SU-DHL-6 (cell line): ENCODE results near the gene NCAPG2.

Experiments used
- EZH2phosphoT487 ChIP-seq: fragments of 200-600 bp; sonication (generic), shearing (Covaris generic); conservative IDR thresholded peaks from 2 replicates; pipeline ENCODE4 v1.6.1; 2018; ENCODE audit warnings: mild to moderate bottlenecking, antibody characterized with exemption, low read length, moderate library complexity, mixed read lengths
- TF ChIP-seq, protein P1 (sequence below): fragments of 200-600 bp; sonication (generic); IDR thresholded peaks from one replicate; pipeline ENCODE4 v1.5.1; 2017; ENCODE audit warnings: antibody characterized with exemption, mild to moderate bottlenecking, low read length, moderate library complexity; ENCODE audit not compliant: insufficient read depth, poor library complexity, severe bottlenecking

DNA sequence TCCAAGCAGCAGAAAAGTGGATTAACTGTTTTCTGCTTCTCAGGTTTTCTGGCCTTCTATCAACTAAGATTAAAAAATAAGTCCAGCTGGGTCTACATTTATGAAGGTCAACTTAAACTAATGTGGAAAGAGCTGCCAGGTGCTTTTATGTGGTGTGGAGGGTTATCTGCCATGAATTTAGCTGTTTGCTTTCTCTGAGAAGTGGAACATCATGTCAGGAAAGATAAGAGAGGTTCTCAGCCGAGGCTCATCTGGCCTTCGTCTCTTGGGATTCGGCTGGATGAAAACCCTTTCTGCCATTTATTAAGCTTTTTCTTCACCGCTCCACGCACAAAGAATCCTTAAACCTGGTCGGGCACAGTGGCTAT is 122.5 kb downstream of the NCAPG2 start:
- TF ChIP-seq, protein P1, sequence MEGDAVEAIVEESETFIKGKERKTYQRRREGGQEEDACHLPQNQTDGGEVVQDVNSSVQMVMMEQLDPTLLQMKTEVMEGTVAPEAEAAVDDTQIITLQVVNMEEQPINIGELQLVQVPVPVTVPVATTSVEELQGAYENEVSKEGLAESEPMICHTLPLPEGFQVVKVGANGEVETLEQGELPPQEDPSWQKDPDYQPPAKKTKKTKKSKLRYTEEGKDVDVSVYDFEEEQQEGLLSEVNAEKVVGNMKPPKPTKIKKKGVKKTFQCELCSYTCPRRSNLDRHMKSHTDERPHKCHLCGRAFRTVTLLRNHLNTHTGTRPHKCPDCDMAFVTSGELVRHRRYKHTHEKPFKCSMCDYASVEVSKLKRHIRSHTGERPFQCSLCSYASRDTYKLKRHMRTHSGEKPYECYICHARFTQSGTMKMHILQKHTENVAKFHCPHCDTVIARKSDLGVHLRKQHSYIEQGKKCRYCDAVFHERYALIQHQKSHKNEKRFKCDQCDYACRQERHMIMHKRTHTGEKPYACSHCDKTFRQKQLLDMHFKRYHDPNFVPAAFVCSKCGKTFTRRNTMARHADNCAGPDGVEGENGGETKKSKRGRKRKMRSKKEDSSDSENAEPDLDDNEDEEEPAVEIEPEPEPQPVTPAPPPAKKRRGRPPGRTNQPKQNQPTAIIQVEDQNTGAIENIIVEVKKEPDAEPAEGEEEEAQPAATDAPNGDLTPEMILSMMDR: no peak
- TF ChIP-seq EZH2phosphoT487: no peak
